Stimulated activated CD8-positive, alpha-beta memory T cell treated with anti-CD3 and anti-CD28 coated beads, Interleukin-12 subunit alpha, Interleukin-12 subunit beta, amount 100 ng/mL, for 24 hours (primary cell): ENCODE data around the gene LCOR.

ENCODE experiments used
- DNase-seq: peaks from one replicate; pipeline ENCODE4 v3.0.0-alpha.2; 2020; ENCODE audit errors: extremely low read depth

The LCOR gene

GRCh38 chr10:96987141-96987841 lies 155.2 kb downstream of the LCOR start:
- DNase-seq, result no peak

GRCh38 chr10:96987842-96988175 lies 155.7 kb downstream of the LCOR start:
- no peak for DNase-seq

- DNase-seq, result no peak
Measured at GRCh38 chr10:96988426-96988825, 156.3 kb downstream of the LCOR start.

GRCh38 chr10:96991313-96991841 lies 159.3 kb downstream of the LCOR start:
- DNase-seq, result no peak

- DNase-seq, result no peak
Measured at GRCh38 chr10:96992721-96993120, 160.6 kb downstream of the LCOR start.

- no peak for DNase-seq
Measured at GRCh38 chr10:96995851-96996250, 163.8 kb downstream of the LCOR start.

- DNase-seq, result no peak
Measured at GRCh38 chr10:96996275-96996965, 164.3 kb downstream of the LCOR start.

- no peak for DNase-seq
Measured at GRCh38 chr10:96998329-96998888, 166.3 kb downstream of the LCOR start.

GRCh38 chr10:96999337-96999736 lies 167.2 kb downstream of the LCOR start:
- DNase-seq, result no peak

GRCh38 chr10:96999987-97000386 lies 167.9 kb downstream of the LCOR start:
- no peak for DNase-seq

- DNase-seq, result no peak
Measured at GRCh38 chr10:97000487-97001182, 168.5 kb downstream of the LCOR start.

- DNase-seq, result no peak
Measured at GRCh38 chr10:97001183-97001991, 169.3 kb downstream of the LCOR start.

- DNase-seq, result no peak
Measured at GRCh38 chr10:97002670-97003069, 170.6 kb downstream of the LCOR start.

- no peak for DNase-seq
Measured at GRCh38 chr10:97003151-97003803, 171.2 kb downstream of the LCOR start.

GRCh38 chr10:97003804-97004201 lies 171.7 kb downstream of the LCOR start:
- DNase-seq, result no peak

- DNase-seq, result no peak
Measured at GRCh38 chr10:97004591-97004990, 172.5 kb downstream of the LCOR start.

- no peak for DNase-seq
Measured at GRCh38 chr10:97005349-97005748, 173.3 kb downstream of the LCOR start.

GRCh38 chr10:97006364-97006763 lies 174.3 kb downstream of the LCOR start:
- no peak for DNase-seq

GRCh38 chr10:97007417-97007816 lies 175.3 kb downstream of the LCOR start:
- no peak for DNase-seq

GRCh38 chr10:97010695-97011206 lies 178.7 kb downstream of the LCOR start:
- DNase-seq, result no peak

- no peak for DNase-seq
Measured at GRCh38 chr10:97011397-97011796, 179.3 kb downstream of the LCOR start.
